Loucy (cell line): Measurements from ENCODE around the gene EXOSC2.

Source experiments
- H2AFZ ChIP-seq: fragments of 200-600 bp; sonication (generic); 2 replicates; pipeline ENCODE4 v1.6.0; 2016; ENCODE audit warnings: antibody characterized with exemption, mild to moderate bottlenecking, low read length, moderate library complexity
- H3F3A ChIP-seq: fragments of 200-600 bp; 2 replicates; pipeline ENCODE4 v1.6.0; 2016; ENCODE audit warnings: antibody characterized with exemption, low read depth, mild to moderate bottlenecking
- H3K27me3 ChIP-seq: fragments of 200-600 bp; sonication (generic); 2 replicates; pipeline ENCODE4 v1.6.1; 2014; ENCODE audit warnings: low read length, mild to moderate bottlenecking; ENCODE audit not compliant: insufficient read depth, poor library complexity, severe bottlenecking
- H3K36me3 ChIP-seq: fragments of 200-600 bp; sonication (generic); 2 replicates; pipeline ENCODE4 v1.6.1; 2016; ENCODE audit warnings: low read length; ENCODE audit not compliant: insufficient read depth
- H3K4me1 ChIP-seq: fragments of 200-600 bp; sonication (generic); 2 replicates; pipeline ENCODE4 v1.5.1; 2014; ENCODE audit warnings: low read length, mild to moderate bottlenecking; ENCODE audit not compliant: insufficient read depth, poor library complexity, severe bottlenecking
- H3K4me2 ChIP-seq: fragments of 200-600 bp; sonication (generic); 2 replicates; pipeline ENCODE4 v1.6.0; 2014; ENCODE audit warnings: antibody characterized with exemption, low read length, low read depth, mild to moderate bottlenecking; ENCODE audit not compliant: poor library complexity, severe bottlenecking
- H3K4me3 ChIP-seq: fragments of 200-600 bp; sonication (generic); 2 replicates; pipeline ENCODE4 v1.5.1; 2014; ENCODE audit warnings: low read length, mild to moderate bottlenecking, mixed read lengths; ENCODE audit not compliant: poor library complexity, severe bottlenecking
- H3K79me2 ChIP-seq: fragments of 200-600 bp; sonication (generic); 2 replicates; pipeline ENCODE4 v1.6.1; 2014; ENCODE audit warnings: low read length; ENCODE audit not compliant: insufficient read depth
- H3K9ac ChIP-seq: fragments of 200-600 bp; sonication (generic); 2 replicates; pipeline ENCODE4 v1.6.0; 2014; ENCODE audit warnings: mild to moderate bottlenecking, low read depth, low read length, moderate library complexity; ENCODE audit not compliant: poor library complexity, severe bottlenecking
- H3K9me2 ChIP-seq: fragments of 200-600 bp; sonication (generic); replicated peaks from 2 replicates; pipeline ENCODE4 v1.6.1; 2016; ENCODE audit warnings: low read depth, low read length, mixed read lengths
- H3K9me3 ChIP-seq: fragments of 200-600 bp; sonication (generic); 2 replicates; pipeline ENCODE4 v1.6.1; 2014; ENCODE audit warnings: mild to moderate bottlenecking, antibody characterized with exemption, low read length, low read depth; ENCODE audit not compliant: insufficient read depth
- H4K20me1 ChIP-seq: fragments of 200-600 bp; sonication (generic); 2 replicates; pipeline ENCODE4 v1.6.0; 2014; ENCODE audit warnings: antibody characterized with exemption, low read length, mild to moderate bottlenecking; ENCODE audit not compliant: insufficient read depth, poor library complexity, severe bottlenecking
- CTCF ChIP-seq: fragments of 200-600 bp; sonication (generic); conservative IDR thresholded peaks from 2 replicates; pipeline ENCODE4 v1.5.1; 2014; ENCODE audit warnings: mild to moderate bottlenecking, antibody characterized with exemption, low read length
- EZH2phosphoT487 ChIP-seq: fragments of 200-600 bp; IDR thresholded peaks from 2 replicates; pipeline ENCODE4 v1.6.1; 2018; ENCODE audit warnings: antibody characterized with exemption, mild to moderate bottlenecking, moderate library complexity, borderline replicate concordance

Gene EXOSC2

GRCh38 chr9:130689937-130690700 is 3.5 kb upstream of the EXOSC2 start:
- peaks cover 8% of the 10 kb centered on the region for H3K4me1 ChIP-seq
- TF ChIP-seq CTCF (no peak), EZH2phosphoT487 (no peak)
- no peaks in the 10 kb centered on the region for H3K9me3 ChIP-seq
- no peak overlapping the region for H3K4me2 ChIP-seq
- no peaks in the 10 kb centered on the region for H3K27me3 ChIP-seq
- no peak overlapping the region for H3K4me3 ChIP-seq
- H3K79me2 ChIP-seq, result peaks cover 15% of the 10 kb centered on the region
- no peaks in the 10 kb centered on the region for H3K36me3 ChIP-seq
- H3K9me2 ChIP-seq, result no peaks in the 10 kb centered on the region
- no peak overlapping the region for H3K9ac ChIP-seq
- H2AFZ ChIP-seq, result peak overlapping the region; percentile 43; the same call in 1 of the 2 replicates
- no peaks in the 10 kb centered on the region for H4K20me1 ChIP-seq
- H3F3A ChIP-seq, result no peaks in the 10 kb centered on the region

DNA sequence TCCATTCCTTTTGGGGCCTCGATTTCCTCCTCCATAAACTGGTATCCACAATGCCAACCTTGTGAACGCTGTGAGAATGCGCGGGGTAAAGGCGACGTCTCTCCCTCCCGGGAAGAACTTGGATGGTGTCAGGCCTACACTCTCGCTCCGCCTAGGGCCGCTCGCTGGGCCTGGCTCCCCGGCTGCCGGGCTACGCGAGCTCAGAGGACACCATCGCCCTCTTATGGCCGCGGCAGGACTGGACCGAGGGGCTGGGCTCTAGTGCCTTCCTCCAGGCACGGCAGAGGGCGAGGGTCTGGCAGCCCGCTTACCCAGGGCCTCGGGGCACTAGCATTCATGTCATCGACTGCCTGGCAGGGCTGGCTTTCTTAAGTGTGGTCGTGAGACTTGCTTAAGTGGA is 1.3 kb upstream of the EXOSC2 start:
- H3K9me3 ChIP-seq, result no peaks in the 10 kb centered on the region
- no peak overlapping the region for H2AFZ ChIP-seq
- H3K36me3 ChIP-seq, result peaks cover 8% of the 10 kb centered on the region; the same call in 1 of the 2 replicates
- H3K9me2 ChIP-seq, result no peaks in the 10 kb centered on the region
- H3F3A ChIP-seq, result no peaks in the 10 kb centered on the region
- H3K79me2 ChIP-seq, result peaks cover 37% of the 10 kb centered on the region
- no peak overlapping the region for H3K4me3 ChIP-seq
- no peak overlapping the region for H3K9ac ChIP-seq
- H3K27me3 ChIP-seq, result no peaks in the 10 kb centered on the region
- no peak overlapping the region for H3K4me2 ChIP-seq
- peaks cover 10% of the 10 kb centered on the region for H3K4me1 ChIP-seq
- TF ChIP-seq CTCF, result no peak
- no peak for TF ChIP-seq EZH2phosphoT487
- peaks cover 7% of the 10 kb centered on the region for H4K20me1 ChIP-seq

GRCh38 chr9:130693101-130693425 is 517 bp upstream of the EXOSC2 start:
- Histone ChIP-seq H3K9ac (peak overlapping the region; percentile 69), H2AFZ (peak overlapping the region; percentile 99), H3F3A (no peaks in the 10 kb centered on the region), H3K9me3 (no peaks in the 10 kb centered on the region), H3K9me2 (no peaks in the 10 kb centered on the region), H4K20me1 (peaks cover 8% of the 10 kb centered on the region), H3K4me1 (peaks cover 10% of the 10 kb centered on the region), H3K79me2 (peaks cover 39% of the 10 kb centered on the region), H3K27me3 (no peaks in the 10 kb centered on the region), H3K4me3 (peak overlapping the region; percentile 97), H3K36me3 (peaks cover 11% of the 10 kb centered on the region; the same call in 1 of the 2 replicates), H3K4me2 (peak overlapping the region; percentile 78)
- no peak for TF ChIP-seq EZH2phosphoT487
- TF ChIP-seq CTCF, result no peak
